Thyroid gland (tissue), 4 donors: ENCODE data around the gene GPR78. TPM values are rescaled to one million over a fixed set of nuclear protein-coding genes. Genes with fewer than 3 reads are reported as not detected.

Experiments
- DNase-seq, 2 donors: peaks; one replicate each; pipeline ENCODE4 v3.0.0-alpha.2; 2019
- H3K27ac ChIP-seq, 3 donors: fragments of 200-600 bp; sonication (generic); 1 replicate in 2 of 3; 2 replicates in 1 of 3; pipeline ENCODE4 v1.5.1; 2016 to 2019; ENCODE audit warnings: mild to moderate bottlenecking in 1 of 3, moderate library complexity in 1 of 3
- H3K27me3 ChIP-seq: fragments of 200-600 bp; sonication (generic); one replicate; pipeline ENCODE4 v1.5.1; 2019
- H3K36me3 ChIP-seq, 2 donors: fragments of 200-600 bp; sonication (generic); one replicate each; pipeline ENCODE4 v1.5.1; 2016 to 2019
- H3K4me1 ChIP-seq, 2 donors: fragments of 200-600 bp; sonication (generic); one replicate each; pipeline ENCODE4 v1.5.1; 2017 to 2019
- H3K4me3 ChIP-seq, 3 donors: fragments of 200-600 bp; sonication (generic); replicated peaks in 1 of 3; 1 replicate in 2 of 3; 2 replicates in 1 of 3; pipeline ENCODE4 v1.5.1; 2016; ENCODE audit warnings: mild to moderate bottlenecking in 1 of 3
- H3K9me3 ChIP-seq: fragments of 200-600 bp; sonication (generic); one replicate; pipeline ENCODE4 v1.5.1; 2017
- CTCF ChIP-seq, 6 experiments: fragments of 200-600 bp in 3 of 6; fragments of 450-650 bp in 3 of 6; sonication (generic) in 3 of 6; IDR thresholded peaks; one replicate each; pipeline ENCODE4 v1.5.1; 2016 to 2019; ENCODE audit warnings: antibody characterized with exemption in 6 of 6, mild to moderate bottlenecking in 2 of 6, inconsistent platforms in 1 of 6, moderate library complexity in 1 of 6
- POLR2A ChIP-seq, 2 donors: fragments of 450-650 bp; IDR thresholded peaks; one replicate each; pipeline ENCODE4 v1.6.1; 2017; ENCODE audit warnings: antibody characterized with exemption in 2 of 2, mild to moderate bottlenecking in 2 of 2, moderate library complexity in 1 of 2
- WGBS, 2 donors: methylation state at CpG; one replicate each; pipeline ENCODE4 v1.1.5; 2017; 5-methylcytosine and 5-hydroxymethylcytosine counted together
- intact Hi-C: fragments of 100-400 bp; cut with DNase I; formaldehyde crosslinking; loops from one replicate; pipeline ENCODE4 v1.15.1; 2023
- total RNA-seq, 4 donors: library from RNA; depleted of rRNA; stranded (reverse); fragments of >200 nt; gene quantifications; one replicate each; pipeline ENCODE4 v1.2.3, GENCODE V29; 2016

The GPR78 gene
- total RNA-seq, 4 donors from 2014 or later, result not detected

- H3K27me3 ChIP-seq, result no peaks in the 10 kb centered on the region
- TF ChIP-seq CTCF (IDR thresholded peaks at IDR 0.05) (no peak), POLR2A (IDR thresholded peaks at IDR 0.05) (no peak)
- H3K27ac ChIP-seq, result no peak overlapping the region
- no peaks in the 10 kb centered on the region for H3K36me3 ChIP-seq
- no peaks in the 10 kb centered on the region for H3K9me3 ChIP-seq
- intact Hi-C loops, result no loop called here
- no peak for DNase-seq
- no peak overlapping the region for H3K4me3 ChIP-seq
- no peaks in the 10 kb centered on the region for H3K4me1 ChIP-seq
- 90 to 92% methylated on average over 10 of the region's 10 CpGs for WGBS, 2 donors
Observed at GRCh38 chr4:8543623-8544022, 36.6 kb upstream of the GPR78 start.

- DNase-seq, result no peak
- Histone ChIP-seq H3K36me3 (no peaks in the 10 kb centered on the region), H3K9me3 (no peaks in the 10 kb centered on the region), H3K27ac (no peak overlapping the region), H3K4me1 (no peaks in the 10 kb centered on the region), H3K4me3 (no peak overlapping the region), H3K27me3 (no peaks in the 10 kb centered on the region)
- TF ChIP-seq POLR2A (IDR thresholded peaks at IDR 0.05) (no peak), CTCF (IDR thresholded peaks at IDR 0.05) (no peak)
- intact Hi-C loops, result no loop called here
- 94 to 95% methylated on average over 3 of the region's 3 CpGs for WGBS, 2 donors
Observed at GRCh38 chr4:8544282-8544681, 35.9 kb upstream of the GPR78 start.

- TF ChIP-seq CTCF (IDR thresholded peaks at IDR 0.05), result no peak
- no peak for TF ChIP-seq POLR2A (IDR thresholded peaks at IDR 0.05)
- 84 to 85% methylated on average over 27 to 32 of the region's 32 CpGs for WGBS, 2 donors
- Histone ChIP-seq H3K4me3 (no peak overlapping the region), H3K9me3 (no peaks in the 10 kb centered on the region), H3K36me3 (no peaks in the 10 kb centered on the region), H3K4me1 (no peaks in the 10 kb centered on the region), H3K27ac (no peak overlapping the region), H3K27me3 (no peaks in the 10 kb centered on the region)
- intact Hi-C loops, result loop anchor here (5.0 kb wide), 1 partner anchor 78 kb away; no protein-coding TSS in a partner anchor
- no peak for DNase-seq
Observed at GRCh38 chr4:8544741-8545438, 35.3 kb upstream of the GPR78 start.

GRCh38 chr4:8545439-8545765 is 34.8 kb upstream of the GPR78 start:
- Histone ChIP-seq H3K27me3 (no peaks in the 10 kb centered on the region), H3K4me3 (no peak overlapping the region), H3K36me3 (no peaks in the 10 kb centered on the region), H3K4me1 (no peaks in the 10 kb centered on the region), H3K9me3 (no peaks in the 10 kb centered on the region), H3K27ac (no peak overlapping the region)
- WGBS, 2 donors, result 86% methylated on average over 9 of the region's 9 CpGs
- intact Hi-C loops, result loop anchor here (5.0 kb wide), 1 partner anchor 78 kb away; no protein-coding TSS in a partner anchor
- no peak for TF ChIP-seq POLR2A (IDR thresholded peaks at IDR 0.05)
- TF ChIP-seq CTCF (IDR thresholded peaks at IDR 0.05), result no peak
- no peak for DNase-seq

GRCh38 chr4:8546766-8547107 is 33.5 kb upstream of the GPR78 start:
- DNase-seq, result no peak
- TF ChIP-seq POLR2A (IDR thresholded peaks at IDR 0.05) (no peak), CTCF (IDR thresholded peaks at IDR 0.05) (no peak)
- WGBS, 2 donors, result 74 to 92% methylated on average over 8 of the region's 8 CpGs
- no peaks in the 10 kb centered on the region for H3K27me3 ChIP-seq
- no peak overlapping the region for H3K27ac ChIP-seq
- H3K36me3 ChIP-seq, result no peaks in the 10 kb centered on the region
- intact Hi-C loops, result loop anchor here (5.0 kb wide), 1 partner anchor 79 kb away; no protein-coding TSS in a partner anchor
- no peaks in the 10 kb centered on the region for H3K4me1 ChIP-seq
- no peaks in the 10 kb centered on the region for H3K9me3 ChIP-seq
- H3K4me3 ChIP-seq, result no peak overlapping the region
